Cardiac muscle cell (in vitro differentiated cells and primary cell): ENCODE results near the gene FAM210A. TPM values are rescaled to one million over a fixed set of nuclear protein-coding genes. Genes with fewer than 3 reads are reported as not detected.
A peak's percentile ranks its signal among the peaks of the same experiment; 100 is the strongest.

Source experiments
- DNase-seq, 2 donors: peaks; one replicate each; pipeline versions ENCODE4 v3.0.0 to v3.0.0-alpha.2; 2010 to 2017; ENCODE audit warnings: low read depth in 1 of 2, low spot score in 1 of 2
- H3K27ac ChIP-seq: fragments of 200-600 bp; sonication (generic); 2 replicates; pipeline ENCODE4 v1.5.1; 2016
- H3K27me3 ChIP-seq: fragments of 200-600 bp; sonication (generic); 2 replicates; pipeline ENCODE4 v1.6.0; 2016; ENCODE audit warnings: control low read depth
- H3K36me3 ChIP-seq: fragments of 200-600 bp; sonication (generic); 2 replicates; pipeline ENCODE4 v1.5.1; 2016; ENCODE audit warnings: control low read depth
- H3K4me1 ChIP-seq: fragments of 200-600 bp; sonication (generic); 2 replicates; pipeline ENCODE4 v1.8.1; 2017; ENCODE audit warnings: low read depth, mild to moderate bottlenecking, mixed run types
- H3K4me3 ChIP-seq: fragments of 200-600 bp; sonication (generic); 2 replicates; pipeline ENCODE4 v1.5.1; 2016; ENCODE audit warnings: mild to moderate bottlenecking
- H3K9me3 ChIP-seq: fragments of 200-600 bp; sonication (generic); 2 replicates; pipeline ENCODE4 v1.5.1; 2017; ENCODE audit warnings: low read depth, mild to moderate bottlenecking, control low read depth
- polyA plus RNA-seq: library from polyadenylated mRNA; unstranded; fragments of >200 nt; fragmentation: Nextera tagmentation; extraction: Ambion mirVana; gene quantifications from 2 replicates; pipeline ENCODE4 v1.2.1, GENCODE V29; 2016
- total RNA-seq: library from RNA; depleted of rRNA; stranded (reverse); fragments of >200 nt; gene quantifications from 2 replicates; pipeline ENCODE4 v1.2.3, GENCODE V29; 2016
- TF ChIP-seq, protein P1 (sequence below): IDR thresholded peaks from 2 replicates; pipeline ENCODE4 v1.5.1; 2012; ENCODE audit warnings: low read depth, mild to moderate bottlenecking, low read length

Gene FAM210A
- total and polyA plus RNA-seq, 2 experiments from 2014 or later, result 20.0 to 20.6 TPM

DNA sequence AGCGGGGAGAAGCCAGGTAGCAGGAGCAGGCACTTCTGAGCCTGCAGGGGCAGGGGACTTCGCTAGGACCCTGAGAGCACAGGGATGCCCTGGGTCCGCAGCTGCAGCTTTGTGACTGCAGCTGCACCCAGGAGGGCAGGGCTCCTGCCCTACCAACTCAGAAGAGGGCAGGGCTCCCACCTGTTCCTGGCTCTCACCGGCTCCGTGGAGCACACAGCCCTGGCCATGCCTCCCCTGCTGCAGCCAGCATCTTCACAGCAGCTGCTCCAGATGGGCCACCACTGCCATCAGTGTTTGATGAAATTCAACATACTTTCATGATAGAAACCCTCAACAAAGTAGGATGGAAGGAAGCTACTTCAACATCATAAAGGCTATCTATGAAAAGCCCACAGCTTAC, 92.7 kb downstream of the FAM210A start:
- Histone ChIP-seq H3K4me1 (peaks cover 10% of the 10 kb centered on the region), H3K36me3 (no peaks in the 10 kb centered on the region), H3K27me3 (no peaks in the 10 kb centered on the region), H3K4me3 (no peak overlapping the region), H3K9me3 (no peaks in the 10 kb centered on the region), H3K27ac (no peak overlapping the region)
- DNase-seq, result no peak
- TF ChIP-seq, protein P1, sequence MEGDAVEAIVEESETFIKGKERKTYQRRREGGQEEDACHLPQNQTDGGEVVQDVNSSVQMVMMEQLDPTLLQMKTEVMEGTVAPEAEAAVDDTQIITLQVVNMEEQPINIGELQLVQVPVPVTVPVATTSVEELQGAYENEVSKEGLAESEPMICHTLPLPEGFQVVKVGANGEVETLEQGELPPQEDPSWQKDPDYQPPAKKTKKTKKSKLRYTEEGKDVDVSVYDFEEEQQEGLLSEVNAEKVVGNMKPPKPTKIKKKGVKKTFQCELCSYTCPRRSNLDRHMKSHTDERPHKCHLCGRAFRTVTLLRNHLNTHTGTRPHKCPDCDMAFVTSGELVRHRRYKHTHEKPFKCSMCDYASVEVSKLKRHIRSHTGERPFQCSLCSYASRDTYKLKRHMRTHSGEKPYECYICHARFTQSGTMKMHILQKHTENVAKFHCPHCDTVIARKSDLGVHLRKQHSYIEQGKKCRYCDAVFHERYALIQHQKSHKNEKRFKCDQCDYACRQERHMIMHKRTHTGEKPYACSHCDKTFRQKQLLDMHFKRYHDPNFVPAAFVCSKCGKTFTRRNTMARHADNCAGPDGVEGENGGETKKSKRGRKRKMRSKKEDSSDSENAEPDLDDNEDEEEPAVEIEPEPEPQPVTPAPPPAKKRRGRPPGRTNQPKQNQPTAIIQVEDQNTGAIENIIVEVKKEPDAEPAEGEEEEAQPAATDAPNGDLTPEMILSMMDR, result no peak

DNA sequence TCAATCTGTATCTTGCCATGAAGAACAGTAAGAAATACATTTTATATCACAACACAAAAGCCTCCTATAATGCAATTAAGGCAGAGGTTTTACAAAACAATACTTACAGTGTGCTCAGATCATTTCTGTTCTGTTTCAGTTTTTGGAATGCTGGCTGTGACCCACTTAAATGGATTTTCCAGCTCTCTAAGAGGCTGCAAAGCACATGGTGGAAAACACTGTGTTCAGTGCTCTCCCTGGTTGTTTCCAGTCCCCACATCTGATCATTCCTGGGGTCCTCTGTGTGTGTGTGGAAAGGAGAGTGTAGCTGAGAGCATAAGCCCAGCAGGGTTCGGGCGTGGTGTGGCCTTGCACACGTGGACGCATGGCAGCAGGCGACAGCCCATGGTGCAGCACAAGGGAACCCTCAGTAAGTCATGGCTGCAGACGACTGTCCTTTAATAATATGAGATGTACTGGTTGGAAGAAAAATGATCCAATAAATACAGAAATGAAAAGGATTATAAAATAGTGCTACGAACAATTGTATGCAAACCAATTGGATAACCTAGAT, 95.6 kb downstream of the FAM210A start:
- peaks cover 10% of the 10 kb centered on the region for H3K4me1 ChIP-seq
- H3K27ac ChIP-seq, result no peak overlapping the region
- H3K27me3 ChIP-seq, result no peaks in the 10 kb centered on the region
- H3K4me3 ChIP-seq, result no peak overlapping the region
- H3K36me3 ChIP-seq, result no peaks in the 10 kb centered on the region
- no peak for DNase-seq
- H3K9me3 ChIP-seq, result no peaks in the 10 kb centered on the region
- TF ChIP-seq, protein P1, result no peak

DNA sequence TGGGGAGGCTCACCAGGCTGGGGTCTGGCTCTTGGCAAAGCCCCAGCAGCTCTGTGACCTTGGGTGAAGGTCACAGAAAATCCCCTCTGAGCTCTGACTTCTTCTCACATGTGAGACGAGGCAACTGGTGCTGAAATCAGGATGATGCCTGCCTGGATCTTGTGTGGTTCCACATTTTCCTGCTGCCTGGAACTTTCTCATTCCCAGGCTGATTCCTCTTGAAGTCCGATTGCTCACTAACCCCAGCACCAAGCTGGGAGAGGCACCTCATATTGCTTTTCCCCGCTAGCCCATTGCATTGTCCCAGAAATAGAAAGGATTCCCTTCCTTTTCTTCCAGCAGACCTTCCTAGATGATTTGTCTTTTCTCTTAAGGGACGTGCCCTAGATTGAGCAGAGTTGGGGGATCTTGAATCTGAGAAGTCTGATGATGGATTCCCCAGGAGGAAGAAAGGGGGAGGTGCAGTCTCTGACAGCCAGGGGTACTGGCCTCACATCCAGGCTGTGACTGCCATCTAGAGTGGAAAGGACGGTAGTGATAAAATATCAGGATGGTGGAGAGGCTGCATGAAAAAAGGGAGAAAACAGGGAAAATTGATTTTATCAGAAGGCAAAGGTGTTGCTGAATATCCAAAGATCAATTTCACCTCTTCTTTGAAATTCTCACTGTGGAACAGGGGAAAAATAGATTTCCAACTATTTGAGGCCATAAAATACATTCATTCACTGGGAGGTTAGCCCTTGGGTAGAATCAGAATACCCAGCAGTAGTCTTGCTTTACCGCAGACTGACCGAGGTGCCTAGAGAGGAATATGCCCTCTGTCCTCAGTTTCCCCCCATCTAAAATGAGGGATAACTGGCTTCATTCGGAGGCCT, 96.3 kb downstream of the FAM210A start:
- DNase-seq, result peak; percentile 70 to 76
- no peak overlapping the region for H3K27ac ChIP-seq

DNA sequence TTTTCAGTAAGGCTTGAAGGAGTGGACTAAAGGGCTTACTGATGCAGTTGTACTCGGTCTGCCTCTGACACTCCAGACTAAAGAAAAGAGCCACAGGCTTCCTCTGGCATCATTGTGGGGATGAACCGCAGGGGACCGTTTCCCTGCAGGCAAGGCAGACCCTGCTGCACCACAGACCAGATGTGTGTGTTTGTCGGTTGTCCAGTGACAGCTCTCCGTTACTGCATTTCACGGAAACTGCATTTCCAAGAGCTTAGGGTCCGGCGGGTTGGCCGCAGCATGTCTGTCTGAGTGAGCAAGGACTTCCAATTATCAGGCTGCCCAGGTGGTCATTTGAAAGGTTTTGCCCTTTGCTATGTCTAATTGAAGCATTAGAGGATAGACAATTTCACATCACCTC, 98.1 kb downstream of the FAM210A start:
- no peaks in the 10 kb centered on the region for H3K36me3 ChIP-seq
- no peaks in the 10 kb centered on the region for H3K9me3 ChIP-seq
- TF ChIP-seq, protein P1, result no peak
- no peaks in the 10 kb centered on the region for H3K27me3 ChIP-seq
- H3K27ac ChIP-seq, result no peak overlapping the region
- H3K4me1 ChIP-seq, result peaks cover 10% of the 10 kb centered on the region
- H3K4me3 ChIP-seq, result no peak overlapping the region
- no peak for DNase-seq

More for the DNA sequence above, 96.3 kb downstream of the FAM210A start:
- H3K27me3 ChIP-seq, result no peaks in the 10 kb centered on the region
- TF ChIP-seq, protein P1, result peak; percentile 72
- H3K4me3 ChIP-seq, result no peak overlapping the region
- H3K4me1 ChIP-seq, result peaks cover 10% of the 10 kb centered on the region
- no peaks in the 10 kb centered on the region for H3K9me3 ChIP-seq
- no peaks in the 10 kb centered on the region for H3K36me3 ChIP-seq

DNA sequence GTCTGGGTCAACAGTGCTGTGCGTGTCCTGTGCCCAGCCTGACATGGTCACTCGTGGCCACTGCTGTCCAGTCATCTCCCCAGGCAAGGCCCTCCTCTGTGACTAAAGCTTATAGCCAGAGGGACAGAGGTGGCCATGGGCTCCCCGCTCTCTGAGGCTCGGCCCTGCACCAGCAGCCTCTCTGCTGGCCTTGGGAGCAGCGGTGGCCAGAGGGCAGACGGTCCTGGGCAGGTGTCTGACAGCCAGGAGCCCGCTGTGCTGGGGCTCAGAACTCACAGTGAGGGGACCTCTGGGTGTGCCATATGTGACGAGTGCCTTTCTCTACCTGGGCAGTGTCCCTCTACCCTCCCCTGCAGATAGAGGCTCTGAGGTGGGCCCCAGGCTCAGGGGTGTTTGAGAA, 98.7 kb downstream of the FAM210A start:
- Histone ChIP-seq H3K36me3 (no peaks in the 10 kb centered on the region), H3K4me1 (peaks cover 10% of the 10 kb centered on the region), H3K4me3 (no peak overlapping the region), H3K9me3 (no peaks in the 10 kb centered on the region), H3K27me3 (no peaks in the 10 kb centered on the region), H3K27ac (no peak overlapping the region)
- TF ChIP-seq, protein P1, result no peak
- DNase-seq, result no peak
